GM12892 (cell line): ENCODE data around the gene GIPC1.

Experiments used
- POLR2A ChIP-seq: IDR thresholded peaks from 2 replicates; pipeline ENCODE4 v1.6.1; 2011; ENCODE audit warnings: low read depth, low read length, control low read depth
- POLR2AphosphoS5 ChIP-seq: IDR thresholded peaks from 2 replicates; pipeline ENCODE4 v1.6.1; 2011; ENCODE audit warnings: low read depth, low read length, control low read depth

GRCh38 chr19:14430712-14431111, 65.2 kb downstream of the GIPC1 start:
- TF ChIP-seq POLR2A (no peak), POLR2AphosphoS5 (no peak)
